ENCODE results near the gene GANC. TPM values are rescaled to one million over a fixed set of nuclear protein-coding genes. Genes with fewer than 3 reads are reported as not detected.
A peak's percentile ranks its signal among the peaks of the same experiment; 100 is the strongest.

GANC gene
- total and polyA plus RNA-seq, 9 of the 15 experiments (the other 6 are each of a cell fraction or from before 2014, with no cell fraction given) = 10.9 to 19.0 (median 14.5) TPM

DNA sequence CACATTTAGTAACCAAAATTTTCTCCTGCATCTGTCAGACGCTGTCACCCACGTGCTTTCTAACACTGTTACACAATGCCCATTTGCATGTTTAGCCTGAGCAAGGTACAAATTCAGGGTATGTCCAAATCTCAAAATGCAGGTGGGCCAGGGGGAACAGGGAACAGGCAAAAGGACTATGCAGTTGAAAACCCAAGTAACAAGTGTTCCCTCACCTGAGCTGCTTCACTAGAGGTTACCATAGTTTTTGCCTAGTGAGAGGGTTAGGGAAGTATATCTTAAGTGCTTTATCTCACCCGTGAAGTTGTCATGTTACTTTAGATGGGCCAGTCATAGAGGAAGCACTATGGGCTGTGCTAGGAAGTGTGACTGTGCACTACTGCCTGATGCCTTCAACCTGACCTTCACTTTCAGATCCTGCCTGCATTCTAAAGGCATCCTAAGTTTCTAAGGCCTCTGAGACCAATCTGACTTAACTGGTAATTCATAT is 6.3 kb downstream of the GANC start (continued):
- no peak for TF ChIP-seq GATAD2B (IDR thresholded peaks at IDR 0.05; ENCODE audit: borderline replicate concordance)
- no peak for TF ChIP-seq KAT8 (IDR thresholded peaks at IDR 0.05; ENCODE audit: low read depth)
- TF ChIP-seq, protein P1, sequence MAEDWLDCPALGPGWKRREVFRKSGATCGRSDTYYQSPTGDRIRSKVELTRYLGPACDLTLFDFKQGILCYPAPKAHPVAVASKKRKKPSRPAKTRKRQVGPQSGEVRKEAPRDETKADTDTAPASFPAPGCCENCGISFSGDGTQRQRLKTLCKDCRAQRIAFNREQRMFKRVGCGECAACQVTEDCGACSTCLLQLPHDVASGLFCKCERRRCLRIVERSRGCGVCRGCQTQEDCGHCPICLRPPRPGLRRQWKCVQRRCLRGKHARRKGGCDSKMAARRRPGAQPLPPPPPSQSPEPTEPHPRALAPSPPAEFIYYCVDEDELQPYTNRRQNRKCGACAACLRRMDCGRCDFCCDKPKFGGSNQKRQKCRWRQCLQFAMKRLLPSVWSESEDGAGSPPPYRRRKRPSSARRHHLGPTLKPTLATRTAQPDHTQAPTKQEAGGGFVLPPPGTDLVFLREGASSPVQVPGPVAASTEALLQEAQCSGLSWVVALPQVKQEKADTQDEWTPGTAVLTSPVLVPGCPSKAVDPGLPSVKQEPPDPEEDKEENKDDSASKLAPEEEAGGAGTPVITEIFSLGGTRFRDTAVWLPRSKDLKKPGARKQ (CRISPR knock-in tag; IDR thresholded peaks at IDR 0.05) = no peak
- no peak for TF ChIP-seq RFX5 (IDR thresholded peaks at IDR 0.05; ENCODE audit: low read depth, low read length)
- no peak for TF ChIP-seq ZNF431 (CRISPR knock-in tag; IDR thresholded peaks at IDR 0.05)
- no peak for TF ChIP-seq ZNF77 (CRISPR knock-in tag; IDR thresholded peaks at IDR 0.05)
- no peak for TF ChIP-seq ZNF253 (CRISPR knock-in tag; conservative IDR thresholded peaks at IDR 0.05)
- no peak for TF ChIP-seq ZBTB17 (CRISPR knock-in tag; IDR thresholded peaks at IDR 0.05)
- no peak for TF ChIP-seq DNMT1 (IDR thresholded peaks at IDR 0.05)
- TF ChIP-seq ZNF282 (CRISPR knock-in tag; IDR thresholded peaks at IDR 0.05) = no peak
- TF ChIP-seq ZC3H4 (CRISPR knock-in tag; IDR thresholded peaks at IDR 0.05; ENCODE audit: borderline replicate concordance) = no peak
- TF ChIP-seq SREBF2 (CRISPR knock-in tag; IDR thresholded peaks at IDR 0.05) = no peak
- TF ChIP-seq ATF7 (IDR thresholded peaks at IDR 0.05) = peak; percentile 61
- TF ChIP-seq ZNF134 (CRISPR knock-in tag; conservative IDR thresholded peaks at IDR 0.05) = no peak
- TF ChIP-seq SOX6 (IDR thresholded peaks at IDR 0.05) = no peak
- TF ChIP-seq, protein P2, sequence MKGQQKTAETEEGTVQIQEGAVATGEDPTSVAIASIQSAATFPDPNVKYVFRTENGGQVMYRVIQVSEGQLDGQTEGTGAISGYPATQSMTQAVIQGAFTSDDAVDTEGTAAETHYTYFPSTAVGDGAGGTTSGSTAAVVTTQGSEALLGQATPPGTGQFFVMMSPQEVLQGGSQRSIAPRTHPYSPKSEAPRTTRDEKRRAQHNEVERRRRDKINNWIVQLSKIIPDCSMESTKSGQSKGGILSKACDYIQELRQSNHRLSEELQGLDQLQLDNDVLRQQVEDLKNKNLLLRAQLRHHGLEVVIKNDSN (CRISPR knock-in tag; IDR thresholded peaks at IDR 0.05) = peak; percentile 39; the same call in 1 of the 2 replicates
- TF ChIP-seq, protein P3, sequence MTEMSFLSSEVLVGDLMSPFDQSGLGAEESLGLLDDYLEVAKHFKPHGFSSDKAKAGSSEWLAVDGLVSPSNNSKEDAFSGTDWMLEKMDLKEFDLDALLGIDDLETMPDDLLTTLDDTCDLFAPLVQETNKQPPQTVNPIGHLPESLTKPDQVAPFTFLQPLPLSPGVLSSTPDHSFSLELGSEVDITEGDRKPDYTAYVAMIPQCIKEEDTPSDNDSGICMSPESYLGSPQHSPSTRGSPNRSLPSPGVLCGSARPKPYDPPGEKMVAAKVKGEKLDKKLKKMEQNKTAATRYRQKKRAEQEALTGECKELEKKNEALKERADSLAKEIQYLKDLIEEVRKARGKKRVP (CRISPR knock-in tag; IDR thresholded peaks at IDR 0.05) = no peak
- TF ChIP-seq ZKSCAN1 (IDR thresholded peaks at IDR 0.05; ENCODE audit: low read depth, low read length) = no peak
- no peak for TF ChIP-seq ZNF76 (CRISPR knock-in tag; IDR thresholded peaks at IDR 0.05; ENCODE audit: borderline replicate concordance)
- peak; percentile 41; the same call in 1 of the 2 replicates for TF ChIP-seq TOE1 (IDR thresholded peaks at IDR 0.05; ENCODE audit: borderline replicate concordance)
- TF ChIP-seq TOE1 (CRISPR knock-in tag; IDR thresholded peaks at IDR 0.05; ENCODE audit: borderline replicate concordance, low read depth) = no peak
- TF ChIP-seq, protein P4, sequence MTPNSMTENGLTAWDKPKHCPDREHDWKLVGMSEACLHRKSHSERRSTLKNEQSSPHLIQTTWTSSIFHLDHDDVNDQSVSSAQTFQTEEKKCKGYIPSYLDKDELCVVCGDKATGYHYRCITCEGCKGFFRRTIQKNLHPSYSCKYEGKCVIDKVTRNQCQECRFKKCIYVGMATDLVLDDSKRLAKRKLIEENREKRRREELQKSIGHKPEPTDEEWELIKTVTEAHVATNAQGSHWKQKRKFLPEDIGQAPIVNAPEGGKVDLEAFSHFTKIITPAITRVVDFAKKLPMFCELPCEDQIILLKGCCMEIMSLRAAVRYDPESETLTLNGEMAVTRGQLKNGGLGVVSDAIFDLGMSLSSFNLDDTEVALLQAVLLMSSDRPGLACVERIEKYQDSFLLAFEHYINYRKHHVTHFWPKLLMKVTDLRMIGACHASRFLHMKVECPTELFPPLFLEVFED (CRISPR knock-in tag; conservative IDR thresholded peaks at IDR 0.05) = no peak
- no peak for TF ChIP-seq KLF10 (CRISPR knock-in tag; IDR thresholded peaks at IDR 0.05)
